HFFc6 (cell line): ENCODE measurements around the gene MTFMT. TPM values are rescaled to one million over a fixed set of nuclear protein-coding genes. Genes with fewer than 3 reads are reported as not detected.
A peak's percentile ranks its signal among the peaks of the same experiment; 100 is the strongest.
"Not testable (repeated sequence)": the region's sequence is repeated elsewhere in the genome, so short reads cannot be mapped to it uniquely, and the experiment has no call there.

Experiments used
- DNase-seq: peaks from one replicate; pipeline ENCODE4 v3.0.0-alpha.2; 2018
- H3K27ac Mint-ChIP-seq: 2 replicates; pipeline ENCODE4 v1.8.0; 2020; ENCODE audit warnings: mild to moderate bottlenecking, mixed read lengths
- H3K27me3 Mint-ChIP-seq: 2 replicates; pipeline ENCODE4 v1.8.0; 2021; ENCODE audit warnings: mild to moderate bottlenecking, moderate library complexity, mixed read lengths; ENCODE audit not compliant: insufficient read depth
- H3K36me3 Mint-ChIP-seq: 2 replicates; pipeline ENCODE4 v1.8.0; 2021; ENCODE audit warnings: low read depth, mixed read lengths
- H3K4me1 Mint-ChIP-seq: 2 replicates; pipeline ENCODE4 v1.8.0; 2020; ENCODE audit warnings: low read depth, mixed read lengths
- H3K4me3 Mint-ChIP-seq: 2 replicates; pipeline ENCODE4 v1.8.0; 2020; ENCODE audit warnings: mild to moderate bottlenecking, moderate library complexity, mixed read lengths
- H3K9me3 Mint-ChIP-seq: 2 replicates; pipeline ENCODE4 v1.8.0; 2020; ENCODE audit warnings: mild to moderate bottlenecking, mixed read lengths
- long read RNA-seq: library from polyadenylated mRNA; unstranded; transcript quantifications from one replicate; pipeline ENCODE4 v2.0.0, GENCODE V29; 2019
- total RNA-seq, 6 experiments: library from RNA; stranded (reverse); fragmentation: NEBNext Ultra II Directional; extraction: Animal tissue kit (Norgen Biotek cat#: 25700); gene quantifications; 2 replicates in 1 of 6; 3 replicates in 5 of 6; pipeline ENCODE4 v1.2.3, GENCODE V29; 2021
- TF ChIP-seq, protein P1 (sequence below): fragments of 200-600 bp; sonication (generic); IDR thresholded peaks from 2 replicates; pipeline ENCODE4 v1.5.0; 2021; ENCODE audit warnings: antibody characterized with exemption, mild to moderate bottlenecking

The MTFMT gene
- total RNA-seq, result 10 to 100 TPM; 15.5 to 18.3 (median 16.9) TPM
- long read RNA-seq, transcript MTFMT-201 (9 exons, 2,734 nt), result major isoform, 27 of 43 reads
- long read RNA-seq, partial matches to known transcripts, result 5 of 43 reads
- long read RNA-seq, other reads (novel, unspliced or antisense), result 10 of 43 reads

DNA sequence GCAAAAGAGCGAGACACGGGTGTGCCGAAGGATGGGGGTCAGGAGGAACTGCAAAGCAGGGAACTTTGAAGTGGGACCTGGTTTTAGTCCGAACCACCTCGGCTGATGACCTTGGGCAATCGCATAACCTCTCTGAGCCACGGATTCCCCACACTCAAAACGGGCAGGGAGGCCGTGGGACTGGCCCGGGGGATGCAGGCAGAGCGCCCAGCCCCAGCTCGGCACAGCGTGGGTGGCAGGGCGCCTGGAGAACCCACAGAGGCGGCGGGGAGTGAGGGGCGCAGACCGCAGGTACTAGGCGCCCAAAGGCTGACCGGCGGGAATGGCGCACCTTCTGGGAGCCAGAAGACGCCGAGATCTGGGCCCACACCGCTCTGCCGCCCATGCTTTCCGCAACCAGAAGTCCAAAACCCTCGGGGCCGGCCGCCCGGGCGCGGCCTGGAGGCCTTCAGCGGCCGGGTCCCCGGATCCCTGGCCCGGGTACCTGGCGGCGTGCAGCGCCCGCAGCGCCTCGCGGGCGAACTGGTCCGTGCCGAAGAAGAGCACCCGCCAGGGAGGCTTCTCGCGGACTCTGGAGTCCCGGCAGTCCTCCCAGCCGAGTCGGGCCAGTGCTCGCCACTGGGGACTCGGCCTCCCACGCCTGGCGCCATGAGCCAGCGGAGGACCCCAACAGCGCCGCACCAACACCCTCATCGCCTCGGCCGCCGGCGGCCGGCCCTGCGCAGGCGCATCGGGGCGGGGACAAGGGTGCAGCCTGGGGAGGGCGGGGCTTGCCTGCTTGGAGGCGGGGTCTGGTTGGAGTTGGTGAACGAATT is at the start of gene MTFMT:
MTFMT (minus strand) TSS at position 719 of the 815 bp plus-strand sequence; CDS start at position 693, 26 bp downstream.
- peaks cover 4% of the 10 kb centered on the region for H3K27me3 Mint-ChIP-seq
- H3K27ac Mint-ChIP-seq, result peak within 1 kb of the TSS; percentile 50; the same call in 1 of the 2 replicates
- peak; percentile 62 for DNase-seq
- H3K4me3 Mint-ChIP-seq, result peak within 1 kb of the TSS; percentile 93
- H3K36me3 Mint-ChIP-seq, result peaks cover 14% of the 10 kb centered on the region; the same call in 1 of the 2 replicates
- TF ChIP-seq, protein P1, sequence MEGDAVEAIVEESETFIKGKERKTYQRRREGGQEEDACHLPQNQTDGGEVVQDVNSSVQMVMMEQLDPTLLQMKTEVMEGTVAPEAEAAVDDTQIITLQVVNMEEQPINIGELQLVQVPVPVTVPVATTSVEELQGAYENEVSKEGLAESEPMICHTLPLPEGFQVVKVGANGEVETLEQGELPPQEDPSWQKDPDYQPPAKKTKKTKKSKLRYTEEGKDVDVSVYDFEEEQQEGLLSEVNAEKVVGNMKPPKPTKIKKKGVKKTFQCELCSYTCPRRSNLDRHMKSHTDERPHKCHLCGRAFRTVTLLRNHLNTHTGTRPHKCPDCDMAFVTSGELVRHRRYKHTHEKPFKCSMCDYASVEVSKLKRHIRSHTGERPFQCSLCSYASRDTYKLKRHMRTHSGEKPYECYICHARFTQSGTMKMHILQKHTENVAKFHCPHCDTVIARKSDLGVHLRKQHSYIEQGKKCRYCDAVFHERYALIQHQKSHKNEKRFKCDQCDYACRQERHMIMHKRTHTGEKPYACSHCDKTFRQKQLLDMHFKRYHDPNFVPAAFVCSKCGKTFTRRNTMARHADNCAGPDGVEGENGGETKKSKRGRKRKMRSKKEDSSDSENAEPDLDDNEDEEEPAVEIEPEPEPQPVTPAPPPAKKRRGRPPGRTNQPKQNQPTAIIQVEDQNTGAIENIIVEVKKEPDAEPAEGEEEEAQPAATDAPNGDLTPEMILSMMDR, result peak; percentile 21
- H3K9me3 Mint-ChIP-seq, result no peaks in the 10 kb centered on the region
- peaks cover 27% of the 10 kb centered on the region for H3K4me1 Mint-ChIP-seq

DNA sequence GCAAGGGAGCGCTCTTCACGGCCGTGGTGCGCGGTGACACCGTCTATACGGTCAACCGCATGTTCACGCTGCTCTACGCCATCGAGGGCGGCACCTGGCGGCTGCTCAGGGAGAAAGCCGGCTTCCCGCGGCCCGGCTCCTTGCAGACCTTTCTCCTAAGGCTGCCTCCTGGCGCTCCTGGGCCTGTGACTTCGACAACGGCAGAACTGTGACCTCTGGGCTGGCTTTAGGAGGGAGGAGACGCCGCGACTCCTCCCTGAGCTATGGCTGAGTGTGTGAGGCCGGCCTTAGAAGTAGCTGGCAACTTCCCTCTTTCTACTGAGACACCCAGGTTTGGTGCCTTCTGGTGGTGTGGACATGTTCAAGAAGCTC is 48.5 kb upstream of the MTFMT start:
- H3K27me3 Mint-ChIP-seq, result peaks cover 28% of the 10 kb centered on the region
- no peak for DNase-seq
- TF ChIP-seq, protein P1, result peak; percentile 51
- peaks cover 8% of the 10 kb centered on the region for H3K4me1 Mint-ChIP-seq
- no peaks in the 10 kb centered on the region for H3K36me3 Mint-ChIP-seq
- no peak overlapping the region for H3K4me3 Mint-ChIP-seq
- no peak overlapping the region for H3K27ac Mint-ChIP-seq
- H3K9me3 Mint-ChIP-seq, result no peaks in the 10 kb centered on the region

- no peak overlapping the region for H3K4me3 Mint-ChIP-seq
- H3K9me3 Mint-ChIP-seq, result no peaks in the 10 kb centered on the region
- DNase-seq, result no peak
- TF ChIP-seq, protein P1, result no peak
- H3K27me3 Mint-ChIP-seq, result peaks cover 26% of the 10 kb centered on the region
- H3K27ac Mint-ChIP-seq, result no peak overlapping the region
- H3K36me3 Mint-ChIP-seq, result no peaks in the 10 kb centered on the region
- H3K4me1 Mint-ChIP-seq, result peaks cover 3% of the 10 kb centered on the region
These were observed 48.0 kb upstream of the MTFMT start for GRCh38 chr15:65077291-65077980.

GRCh38 chr15:65076486-65077290 is 47.2 kb upstream of the MTFMT start, which contains the start of gene KBTBD13:
KBTBD13 (plus strand) TSS chr15:65076746; CDS start chr15:65076816, 70 bp downstream.
- H3K4me3 Mint-ChIP-seq, result no peak within 1 kb of the TSS
- TF ChIP-seq, protein P1, result no peak
- H3K4me1 Mint-ChIP-seq, result no peaks in the 10 kb centered on the region
- no peak for DNase-seq
- no peaks in the 10 kb centered on the region for H3K9me3 Mint-ChIP-seq
- H3K27me3 Mint-ChIP-seq, result peaks cover 21% of the 10 kb centered on the region
- no peaks in the 10 kb centered on the region for H3K36me3 Mint-ChIP-seq
- H3K27ac Mint-ChIP-seq, result no peak within 1 kb of the TSS

DNA sequence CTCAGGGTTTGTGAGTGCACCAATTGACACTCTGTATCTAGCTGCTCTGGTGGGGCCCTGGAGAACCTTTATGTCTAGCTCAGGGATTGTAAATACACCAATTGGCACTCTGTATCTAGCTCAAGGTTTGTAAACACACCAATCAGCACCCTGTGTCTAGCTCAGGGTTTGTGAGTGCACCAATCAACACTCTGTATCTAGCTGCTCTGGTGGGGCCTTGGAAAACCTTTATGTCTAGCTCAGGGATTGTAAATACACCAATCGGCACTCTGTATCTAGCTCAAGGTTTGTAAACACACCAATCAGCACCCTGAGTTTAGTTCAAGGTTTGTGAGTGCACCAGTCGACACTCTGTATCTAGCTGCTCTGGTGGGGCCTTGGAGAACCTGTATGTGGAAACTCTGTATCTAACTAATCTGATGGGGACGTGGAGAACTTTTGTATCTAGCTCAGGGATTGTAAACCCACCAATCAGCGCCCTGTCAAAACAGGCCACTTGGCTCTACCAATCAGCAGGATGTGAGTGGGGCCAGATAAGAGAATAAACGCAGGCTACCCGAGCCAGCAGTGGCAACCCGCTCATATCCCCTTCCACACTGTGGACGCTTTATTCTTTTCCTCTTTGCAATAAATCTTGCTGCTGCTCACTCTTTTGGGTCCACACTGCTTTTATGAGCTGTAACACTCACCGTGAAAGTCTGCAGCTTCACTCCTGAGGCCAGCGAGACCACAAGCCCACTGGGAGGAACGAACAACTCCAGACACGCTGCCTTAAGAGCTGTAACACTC is 46.4 kb upstream of the MTFMT start:
- H3K27ac Mint-ChIP-seq, H3K36me3 Mint-ChIP-seq, H3K4me3 Mint-ChIP-seq, DNase-seq, H3K4me1 Mint-ChIP-seq, H3K9me3 Mint-ChIP-seq: not testable (repeated sequence)
- peaks cover 13% of the 10 kb centered on the region for H3K27me3 Mint-ChIP-seq

- not testable (repeated sequence) for H3K4me3 Mint-ChIP-seq, H3K27ac Mint-ChIP-seq, H3K9me3 Mint-ChIP-seq, DNase-seq, H3K36me3 Mint-ChIP-seq, H3K4me1 Mint-ChIP-seq
- peaks cover 13% of the 10 kb centered on the region for H3K27me3 Mint-ChIP-seq
These were observed 45.5 kb upstream of the MTFMT start for GRCh38 chr15:65074946-65075345.
